NCI-H2227 (cell line): ENCODE measurements around the gene POU2F1.
A peak's percentile ranks its signal among the peaks of the same experiment; 100 is the strongest.

ENCODE experiments used
- DNase-seq: peaks from one replicate; lab custom pipeline; 2025; ENCODE audit not compliant: unreplicated experiment; lab: John Stamatoyannopoulos, UW

The POU2F1 gene

GRCh38 chr1:167457936-167458584 lies 237.4 kb downstream of the POU2F1 start:
- DNase-seq: no peak

- no peak for DNase-seq
Observed at GRCh38 chr1:167460836-167461235, 240.2 kb downstream of the POU2F1 start.

DNA sequence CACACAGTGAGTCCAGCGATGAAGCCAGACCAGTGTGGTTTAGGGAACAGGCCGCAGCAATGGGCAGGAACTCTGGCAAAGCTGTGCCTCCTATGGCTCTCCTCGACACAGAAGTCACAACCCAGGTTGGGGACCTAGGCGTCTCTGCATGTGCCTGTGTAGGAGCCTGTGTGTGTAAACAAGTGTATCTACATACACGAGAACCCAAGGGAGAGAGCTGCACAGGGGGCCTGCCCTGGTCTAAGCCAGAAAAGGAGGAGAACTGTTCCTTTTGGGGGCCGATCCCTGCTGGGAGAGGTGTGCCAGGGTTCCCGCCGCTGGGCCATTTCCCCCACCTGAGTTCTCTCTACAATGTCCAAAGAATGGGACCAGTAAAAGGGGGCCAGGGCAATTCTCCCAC lies 241.7 kb downstream of the POU2F1 start:
- no peak for DNase-seq

DNA sequence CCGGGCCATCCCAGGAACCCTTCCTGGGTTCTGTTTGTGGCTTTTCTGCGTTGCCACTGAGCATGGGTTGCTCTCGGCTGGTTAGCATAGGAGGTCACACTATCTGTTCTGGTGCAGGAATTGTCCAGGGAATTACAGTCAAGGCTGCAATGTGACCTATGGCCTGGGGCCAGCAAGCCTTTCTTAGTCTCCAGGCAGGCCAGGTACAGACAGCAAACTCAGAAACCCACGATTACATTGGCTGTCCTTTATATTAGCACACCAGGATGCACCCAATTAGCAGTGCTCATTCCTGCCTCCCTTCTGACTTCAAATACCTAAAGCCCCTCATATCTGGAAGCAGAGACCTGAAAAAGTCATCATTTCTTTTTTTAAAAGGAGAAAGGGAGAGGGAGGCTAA lies 242.4 kb downstream of the POU2F1 start:
- no peak for DNase-seq

GRCh38 chr1:167463875-167464575 lies 243.3 kb downstream of the POU2F1 start:
- no peak for DNase-seq

- no peak for DNase-seq
Observed at GRCh38 chr1:167465018-167465417, 244.3 kb downstream of the POU2F1 start.

- no peak for DNase-seq
Observed at GRCh38 chr1:167465743-167466142, 245.1 kb downstream of the POU2F1 start.

GRCh38 chr1:167467126-167467710 lies 246.5 kb downstream of the POU2F1 start:
- DNase-seq: peak; percentile 21

GRCh38 chr1:167467752-167468151 lies 247.1 kb downstream of the POU2F1 start:
- no peak for DNase-seq

- no peak for DNase-seq
Observed at GRCh38 chr1:167469280-167469965, 248.7 kb downstream of the POU2F1 start.

DNA sequence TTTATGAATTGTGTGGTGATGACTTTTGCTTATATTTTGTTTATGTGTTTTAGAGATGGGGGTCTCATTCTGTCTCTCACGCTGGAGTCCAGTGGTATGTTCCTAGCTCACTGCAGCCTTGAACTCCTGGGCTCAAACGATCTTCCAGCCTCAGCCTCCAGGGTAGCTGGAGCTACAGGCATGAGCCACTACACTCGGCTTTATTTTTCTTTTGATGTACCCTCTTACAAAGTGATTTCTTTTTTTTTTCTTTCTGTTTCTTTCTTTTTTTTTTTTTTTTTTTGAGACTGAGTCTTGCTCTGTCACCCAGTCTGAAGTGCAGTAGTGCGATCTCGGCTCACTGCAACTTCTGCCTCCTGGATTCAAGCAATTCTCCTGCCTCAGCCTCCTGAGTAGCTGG lies 250.9 kb downstream of the POU2F1 start:
- no peak for DNase-seq

DNA sequence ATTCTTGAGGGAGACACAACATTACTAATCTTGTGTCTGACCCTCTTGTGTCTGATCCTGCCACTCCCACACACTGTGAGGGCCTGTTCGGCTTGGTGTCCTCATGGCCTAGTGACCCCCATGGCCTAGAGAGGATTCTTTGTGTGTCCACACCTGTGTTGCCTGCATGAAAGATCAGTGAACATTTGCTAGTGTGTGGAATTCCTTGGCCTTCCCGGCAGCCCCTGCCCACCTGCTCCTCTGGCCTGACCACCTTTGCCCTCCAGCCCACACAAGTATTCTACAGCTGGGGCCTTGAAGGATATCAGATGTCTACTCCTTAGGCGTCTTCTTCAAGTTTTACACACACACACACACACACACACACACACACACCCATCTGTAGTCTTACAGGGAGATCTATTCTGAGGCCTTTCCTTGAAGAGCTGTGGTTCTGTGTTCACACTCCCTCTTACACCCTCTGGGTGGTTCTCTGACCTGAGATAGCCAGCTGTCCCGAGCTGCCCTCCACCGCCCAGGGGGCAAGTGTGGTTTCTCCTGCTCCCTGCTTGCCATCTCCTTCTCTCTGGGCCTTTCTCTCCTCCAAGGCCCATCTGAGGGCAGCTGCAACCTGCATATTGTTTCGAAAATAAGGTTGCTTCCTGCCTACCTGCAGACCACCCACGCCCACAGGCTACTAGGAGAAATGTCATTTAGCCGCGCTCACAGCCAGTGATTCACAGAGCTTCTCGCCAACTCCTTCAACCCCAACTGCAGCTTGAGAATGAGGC lies 252.3 kb downstream of the POU2F1 start:
- DNase-seq: no peak

DNA sequence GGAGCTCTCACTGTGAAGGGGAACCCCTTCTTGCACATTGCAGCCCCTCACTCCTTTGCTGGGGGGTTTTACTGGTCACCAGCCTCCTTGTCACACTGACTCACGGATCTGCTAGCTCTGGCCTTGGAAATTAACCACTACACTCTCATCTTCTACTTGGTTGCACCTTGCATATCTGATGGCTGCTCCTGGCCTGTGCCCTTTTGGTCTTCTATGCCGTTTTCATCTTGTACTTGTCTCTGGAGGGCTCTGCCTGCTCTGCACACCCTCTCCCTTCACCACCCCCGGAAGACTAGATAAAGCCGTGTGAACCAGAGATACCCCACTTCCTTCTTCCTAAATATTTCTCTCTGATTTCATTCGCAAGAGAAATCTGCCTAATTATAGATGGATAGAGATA lies 253.1 kb downstream of the POU2F1 start:
- no peak for DNase-seq

DNA sequence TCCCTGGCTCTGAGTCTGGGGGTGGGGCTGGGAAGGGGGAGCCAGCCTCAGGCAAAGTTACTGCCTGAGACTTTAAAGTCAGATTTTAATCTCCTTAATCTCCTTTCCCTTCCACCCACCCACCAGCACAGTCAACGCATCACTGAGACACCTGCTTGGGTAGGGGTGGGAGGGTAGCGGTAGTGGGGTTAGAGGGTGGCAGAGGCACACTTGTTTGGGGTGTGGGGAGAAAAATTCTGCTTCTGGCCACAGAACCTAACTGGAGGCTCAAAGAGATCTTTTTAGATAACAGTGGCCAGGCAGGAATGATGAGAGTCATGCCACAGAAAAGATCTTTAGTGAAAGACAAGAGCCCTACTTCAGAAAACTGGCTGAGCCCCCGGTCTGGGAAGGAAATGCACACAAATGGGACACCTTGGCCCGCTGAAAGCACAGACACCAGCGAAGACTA lies 253.5 kb downstream of the POU2F1 start:
- no peak for DNase-seq

- DNase-seq: no peak
Observed at GRCh38 chr1:167476061-167476460, 255.4 kb downstream of the POU2F1 start.
